IPS-15b (cell line): Measurements from ENCODE around the gene NOX5.

Experiments used
- H3K27me3 ChIP-seq: one replicate; pipeline ENCODE4 v1.6.1; 2013; ENCODE audit warnings: low read length; ENCODE audit not compliant: control insufficient read depth, insufficient read depth
- H3K36me3 ChIP-seq: one replicate; pipeline ENCODE4 v1.6.1; 2013; ENCODE audit warnings: low read length; ENCODE audit not compliant: control insufficient read depth, insufficient read depth
- H3K4me1 ChIP-seq: one replicate; pipeline ENCODE4 v1.6.1; 2013; ENCODE audit warnings: mild to moderate bottlenecking, low read length; ENCODE audit not compliant: control insufficient read depth, insufficient read depth
- H3K4me3 ChIP-seq: one replicate; pipeline ENCODE4 v1.5.1; 2013; ENCODE audit warnings: low read depth, low read length
- H3K9ac ChIP-seq: one replicate; pipeline ENCODE4 v1.6.1; 2013; ENCODE audit warnings: low read depth, mild to moderate bottlenecking, low read length
- H3K9me3 ChIP-seq: one replicate; pipeline ENCODE4 v1.6.1; 2013; ENCODE audit warnings: mild to moderate bottlenecking, low read length; ENCODE audit not compliant: control insufficient read depth, insufficient read depth

Gene NOX5

GRCh38 chr15:68992696-68993095, 21.8 kb upstream of the NOX5 start:
- H3K36me3 ChIP-seq, result no peaks in the 10 kb centered on the region
- H3K4me3 ChIP-seq, result no peak overlapping the region
- peaks cover 9% of the 10 kb centered on the region for H3K4me1 ChIP-seq
- H3K9ac ChIP-seq, result no peak overlapping the region
- H3K9me3 ChIP-seq, result no peaks in the 10 kb centered on the region
- H3K27me3 ChIP-seq, result peaks cover 3% of the 10 kb centered on the region

- Histone ChIP-seq H3K4me1 (peaks cover 10% of the 10 kb centered on the region), H3K4me3 (no peak overlapping the region), H3K9ac (no peak overlapping the region), H3K36me3 (no peaks in the 10 kb centered on the region), H3K27me3 (peaks cover 3% of the 10 kb centered on the region), H3K9me3 (no peaks in the 10 kb centered on the region)
Measured at GRCh38 chr15:68993276-68993675, 21.2 kb upstream of the NOX5 start.

- Histone ChIP-seq H3K4me1 (peaks cover 14% of the 10 kb centered on the region), H3K9ac (no peak overlapping the region), H3K27me3 (peaks cover 3% of the 10 kb centered on the region), H3K9me3 (no peaks in the 10 kb centered on the region), H3K36me3 (no peaks in the 10 kb centered on the region), H3K4me3 (no peak overlapping the region)
Measured at GRCh38 chr15:68994149-68994548, 20.3 kb upstream of the NOX5 start.

- Histone ChIP-seq H3K9ac (no peak overlapping the region), H3K27me3 (peaks cover 3% of the 10 kb centered on the region)
Measured at GRCh38 chr15:68994981-68995761, 19.3 kb upstream of the NOX5 start.

GRCh38 chr15:68997050-68997449, 17.4 kb upstream of the NOX5 start:
- Histone ChIP-seq H3K9me3 (no peaks in the 10 kb centered on the region), H3K4me1 (peaks cover 17% of the 10 kb centered on the region), H3K9ac (no peak overlapping the region), H3K4me3 (no peak overlapping the region), H3K27me3 (no peaks in the 10 kb centered on the region), H3K36me3 (no peaks in the 10 kb centered on the region)

More at GRCh38 chr15:68994981-68995761, 19.3 kb upstream of the NOX5 start:
- Histone ChIP-seq H3K9me3 (no peaks in the 10 kb centered on the region), H3K4me3 (no peak overlapping the region), H3K36me3 (no peaks in the 10 kb centered on the region), H3K4me1 (peaks cover 14% of the 10 kb centered on the region)

GRCh38 chr15:68997930-68998777, 16.3 kb upstream of the NOX5 start:
- H3K4me1 ChIP-seq, result peaks cover 17% of the 10 kb centered on the region
- H3K4me3 ChIP-seq, result no peak overlapping the region
- no peak overlapping the region for H3K9ac ChIP-seq
- H3K36me3 ChIP-seq, result no peaks in the 10 kb centered on the region
- H3K9me3 ChIP-seq, result no peaks in the 10 kb centered on the region
- no peaks in the 10 kb centered on the region for H3K27me3 ChIP-seq

- Histone ChIP-seq H3K9me3 (no peaks in the 10 kb centered on the region), H3K4me3 (no peak overlapping the region), H3K4me1 (peaks cover 17% of the 10 kb centered on the region), H3K36me3 (no peaks in the 10 kb centered on the region), H3K9ac (no peak overlapping the region), H3K27me3 (no peaks in the 10 kb centered on the region)
Measured at GRCh38 chr15:68999091-68999490, 15.4 kb upstream of the NOX5 start.

- Histone ChIP-seq H3K9me3 (no peaks in the 10 kb centered on the region), H3K36me3 (no peaks in the 10 kb centered on the region)
Measured at GRCh38 chr15:69000091-69000490, 14.4 kb upstream of the NOX5 start.

GRCh38 chr15:69000725-69001503, 13.6 kb upstream of the NOX5 start:
- H3K9ac ChIP-seq, result no peak overlapping the region
- H3K36me3 ChIP-seq, result no peaks in the 10 kb centered on the region
- H3K27me3 ChIP-seq, result no peaks in the 10 kb centered on the region
- peaks cover 15% of the 10 kb centered on the region for H3K4me1 ChIP-seq
- H3K4me3 ChIP-seq, result no peak overlapping the region
- no peaks in the 10 kb centered on the region for H3K9me3 ChIP-seq

More at GRCh38 chr15:69000091-69000490, 14.4 kb upstream of the NOX5 start:
- H3K4me1 ChIP-seq, result peaks cover 15% of the 10 kb centered on the region
- no peak overlapping the region for H3K9ac ChIP-seq
- H3K27me3 ChIP-seq, result no peaks in the 10 kb centered on the region
- no peak overlapping the region for H3K4me3 ChIP-seq

GRCh38 chr15:69002783-69003182, 11.7 kb upstream of the NOX5 start:
- H3K27me3 ChIP-seq, result no peaks in the 10 kb centered on the region
- no peaks in the 10 kb centered on the region for H3K9me3 ChIP-seq
- peaks cover 15% of the 10 kb centered on the region for H3K4me1 ChIP-seq
- H3K9ac ChIP-seq, result no peak overlapping the region
- H3K36me3 ChIP-seq, result no peaks in the 10 kb centered on the region
- H3K4me3 ChIP-seq, result no peak overlapping the region

GRCh38 chr15:69004011-69004410, 10.5 kb upstream of the NOX5 start:
- Histone ChIP-seq H3K36me3 (no peaks in the 10 kb centered on the region), H3K4me1 (peaks cover 10% of the 10 kb centered on the region), H3K27me3 (no peaks in the 10 kb centered on the region), H3K4me3 (no peak overlapping the region), H3K9ac (no peak overlapping the region), H3K9me3 (no peaks in the 10 kb centered on the region)
